Peyer's patch (tissue), 4 donors: ENCODE measurements around the gene PML.

Experiments
- POLR2A ChIP-seq, 2 donors: fragments of 450-650 bp; IDR thresholded peaks; one replicate each; pipeline ENCODE4 v1.5.1; 2017; ENCODE audit warnings: antibody characterized with exemption in 2 of 2, mild to moderate bottlenecking in 2 of 2, moderate library complexity in 2 of 2
- TF ChIP-seq, protein P1 (sequence below), 6 experiments: fragments of 450-650 bp in 4 of 6; fragments of 200-600 bp in 2 of 6; sonication (generic) in 1 of 6; IDR thresholded peaks; one replicate each; pipeline ENCODE4 v1.5.1; 2017 to 2019; ENCODE audit warnings: antibody characterized with exemption in 6 of 6, mild to moderate bottlenecking in 3 of 6, moderate library complexity in 1 of 6

DNA sequence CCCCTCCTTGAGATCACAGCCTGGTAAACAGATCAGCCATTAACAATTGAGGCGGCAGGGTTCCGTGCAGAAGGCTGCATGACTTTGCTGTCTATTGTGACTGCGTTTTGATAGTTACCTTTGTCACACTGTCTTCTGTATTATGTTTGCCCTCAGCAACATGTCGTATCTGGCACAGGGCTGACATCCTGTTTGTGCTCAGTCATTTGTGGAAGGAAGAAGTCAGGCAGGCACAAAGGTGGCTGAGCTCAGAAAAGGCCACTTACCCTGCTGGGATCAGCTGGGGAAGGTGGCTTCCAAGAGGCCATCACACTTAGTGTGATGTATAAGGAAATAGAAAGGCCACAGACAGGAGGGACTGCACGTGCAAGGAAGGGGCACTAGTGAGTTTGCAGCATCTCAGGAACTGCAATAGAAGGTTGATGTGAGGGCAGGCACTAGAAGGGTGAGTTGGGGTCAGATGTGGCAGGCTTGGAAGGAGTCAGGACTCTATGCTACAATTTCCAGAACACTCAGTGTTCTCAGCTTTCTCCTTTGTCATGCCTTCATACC lies 13.4 kb downstream of the PML start:
- TF ChIP-seq, protein P1, sequence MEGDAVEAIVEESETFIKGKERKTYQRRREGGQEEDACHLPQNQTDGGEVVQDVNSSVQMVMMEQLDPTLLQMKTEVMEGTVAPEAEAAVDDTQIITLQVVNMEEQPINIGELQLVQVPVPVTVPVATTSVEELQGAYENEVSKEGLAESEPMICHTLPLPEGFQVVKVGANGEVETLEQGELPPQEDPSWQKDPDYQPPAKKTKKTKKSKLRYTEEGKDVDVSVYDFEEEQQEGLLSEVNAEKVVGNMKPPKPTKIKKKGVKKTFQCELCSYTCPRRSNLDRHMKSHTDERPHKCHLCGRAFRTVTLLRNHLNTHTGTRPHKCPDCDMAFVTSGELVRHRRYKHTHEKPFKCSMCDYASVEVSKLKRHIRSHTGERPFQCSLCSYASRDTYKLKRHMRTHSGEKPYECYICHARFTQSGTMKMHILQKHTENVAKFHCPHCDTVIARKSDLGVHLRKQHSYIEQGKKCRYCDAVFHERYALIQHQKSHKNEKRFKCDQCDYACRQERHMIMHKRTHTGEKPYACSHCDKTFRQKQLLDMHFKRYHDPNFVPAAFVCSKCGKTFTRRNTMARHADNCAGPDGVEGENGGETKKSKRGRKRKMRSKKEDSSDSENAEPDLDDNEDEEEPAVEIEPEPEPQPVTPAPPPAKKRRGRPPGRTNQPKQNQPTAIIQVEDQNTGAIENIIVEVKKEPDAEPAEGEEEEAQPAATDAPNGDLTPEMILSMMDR (IDR thresholded peaks at IDR 0.05): no peak
- TF ChIP-seq POLR2A (IDR thresholded peaks at IDR 0.05): no peak
